HL-60 (cell line): Measurements from ENCODE around the gene CCDC69.

ENCODE experiments used
- SPI1 ChIP-seq: IDR thresholded peaks from 2 replicates; pipeline ENCODE4 v1.6.1; 2012; ENCODE audit warnings: low read depth, mild to moderate bottlenecking, borderline replicate concordance
- TF ChIP-seq, protein P1 (sequence below): IDR thresholded peaks from one replicate; pipeline ENCODE4 v1.5.1; 2011; ENCODE audit warnings: low read length, control low read depth, inconsistent platforms; ENCODE audit not compliant: insufficient read depth

GRCh38 chr5:151223447-151224264 lies at the start of gene CCDC69:
- TF ChIP-seq, protein P1, sequence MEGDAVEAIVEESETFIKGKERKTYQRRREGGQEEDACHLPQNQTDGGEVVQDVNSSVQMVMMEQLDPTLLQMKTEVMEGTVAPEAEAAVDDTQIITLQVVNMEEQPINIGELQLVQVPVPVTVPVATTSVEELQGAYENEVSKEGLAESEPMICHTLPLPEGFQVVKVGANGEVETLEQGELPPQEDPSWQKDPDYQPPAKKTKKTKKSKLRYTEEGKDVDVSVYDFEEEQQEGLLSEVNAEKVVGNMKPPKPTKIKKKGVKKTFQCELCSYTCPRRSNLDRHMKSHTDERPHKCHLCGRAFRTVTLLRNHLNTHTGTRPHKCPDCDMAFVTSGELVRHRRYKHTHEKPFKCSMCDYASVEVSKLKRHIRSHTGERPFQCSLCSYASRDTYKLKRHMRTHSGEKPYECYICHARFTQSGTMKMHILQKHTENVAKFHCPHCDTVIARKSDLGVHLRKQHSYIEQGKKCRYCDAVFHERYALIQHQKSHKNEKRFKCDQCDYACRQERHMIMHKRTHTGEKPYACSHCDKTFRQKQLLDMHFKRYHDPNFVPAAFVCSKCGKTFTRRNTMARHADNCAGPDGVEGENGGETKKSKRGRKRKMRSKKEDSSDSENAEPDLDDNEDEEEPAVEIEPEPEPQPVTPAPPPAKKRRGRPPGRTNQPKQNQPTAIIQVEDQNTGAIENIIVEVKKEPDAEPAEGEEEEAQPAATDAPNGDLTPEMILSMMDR = no peak
- TF ChIP-seq SPI1 = no peak
